Muscle of leg (tissue), 11 donors: ENCODE results near the gene DNAH2. TPM values are rescaled to one million over a fixed set of nuclear protein-coding genes. Genes with fewer than 3 reads are reported as not detected.

Experiments
- DNase-seq: peaks from one replicate; pipeline ENCODE4 v3.0.0; 2013
- H3K27ac ChIP-seq: one replicate; pipeline ENCODE4 v1.5.1; 2013; ENCODE audit warnings: mild to moderate bottlenecking, low read length, control low read depth
- H3K27me3 ChIP-seq: one replicate; pipeline ENCODE4 v1.6.1; 2013; ENCODE audit warnings: low read length; ENCODE audit not compliant: control insufficient read depth, insufficient read depth
- H3K36me3 ChIP-seq: one replicate; pipeline ENCODE4 v1.6.1; 2013; ENCODE audit warnings: low read length; ENCODE audit not compliant: control insufficient read depth, insufficient read depth
- H3K4me1 ChIP-seq: one replicate; pipeline ENCODE4 v1.6.1; 2013; ENCODE audit warnings: low read length; ENCODE audit not compliant: control insufficient read depth, insufficient read depth
- H3K4me3 ChIP-seq: one replicate; pipeline ENCODE4 v1.5.1; 2013; ENCODE audit warnings: low read length, control low read depth
- H3K9me3 ChIP-seq: replicated peaks from 2 replicates; pipeline ENCODE4 v1.6.1; 2013; ENCODE audit warnings: low read depth, low read length; ENCODE audit not compliant: control insufficient read depth
- WGBS: methylation state at CpG from one replicate; pipeline ENCODE4 v1.1.5; 2013; ENCODE audit warnings: missing lambda C conversion rate; ENCODE audit not compliant: insufficient coverage; 5-methylcytosine and 5-hydroxymethylcytosine counted together
- polyA plus RNA-seq, 8 donors: library from polyadenylated mRNA; unstranded; fragments of 120-200 nt; gene quantifications; one replicate each; pipeline versions ENCODE4 v1.2.1 to v1.2.3, GENCODE V29; 2013; ENCODE audit warnings: inconsistent platforms in 1 of 8, low replicate concordance in 1 of 8; ENCODE audit not compliant: insufficient read length in 8 of 8, insufficient read depth in 1 of 8
- total RNA-seq: library from RNA; stranded (reverse); fragments of 120-200 nt; gene quantifications from one replicate; pipeline ENCODE4 v1.2.4, GENCODE V29; 2013

The DNAH2 gene
- total and polyA plus RNA-seq, 9 donors: 3.9 to 18.3 (median 6.2) TPM

GRCh38 chr17:7818026-7818425, 100.5 kb downstream of the DNAH2 start:
- no peak overlapping the region for H3K4me3 ChIP-seq
- no CpG with 5 or more reads among the region's 10 CpGs for WGBS
- H3K4me1 ChIP-seq: no peaks in the 10 kb centered on the region
- H3K36me3 ChIP-seq: no peaks in the 10 kb centered on the region
- no peaks in the 10 kb centered on the region for H3K27me3 ChIP-seq
- DNase-seq: no peak
- no peak overlapping the region for H3K27ac ChIP-seq
- H3K9me3 ChIP-seq: no peaks in the 10 kb centered on the region

- no peak overlapping the region for H3K27ac ChIP-seq
- H3K4me1 ChIP-seq: no peaks in the 10 kb centered on the region
- no peaks in the 10 kb centered on the region for H3K9me3 ChIP-seq
- no peaks in the 10 kb centered on the region for H3K27me3 ChIP-seq
- DNase-seq: no peak
- no peak overlapping the region for H3K4me3 ChIP-seq
- H3K36me3 ChIP-seq: peaks cover 2% of the 10 kb centered on the region
- WGBS: 82% methylated on average over 25 of the region's 27 CpGs
These were observed 101.5 kb downstream of the DNAH2 start for GRCh38 chr17:7818746-7819645.

DNA sequence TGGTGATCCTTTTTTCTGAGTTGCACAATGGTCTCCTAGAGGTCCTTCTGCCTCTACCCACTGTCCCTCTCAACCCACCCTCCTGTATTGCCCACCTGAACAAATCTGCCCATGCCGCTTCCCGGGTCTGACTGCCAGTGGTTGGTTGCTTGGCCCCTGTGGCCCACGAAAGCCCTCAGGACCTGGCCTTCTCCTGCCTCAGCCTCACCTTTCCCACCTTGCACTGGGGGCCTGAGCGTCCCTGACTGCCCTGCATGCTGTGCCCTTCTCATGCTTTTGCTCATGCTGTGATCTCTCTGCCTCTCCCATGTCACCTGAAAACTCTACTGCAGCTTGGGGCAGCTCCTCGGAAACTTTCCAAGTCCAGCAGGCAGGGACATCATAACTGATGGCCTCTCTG, 102.7 kb downstream of the DNAH2 start:
- peaks cover 2% of the 10 kb centered on the region for H3K36me3 ChIP-seq
- no peak overlapping the region for H3K4me3 ChIP-seq
- no peaks in the 10 kb centered on the region for H3K27me3 ChIP-seq
- peaks cover 8% of the 10 kb centered on the region for H3K4me1 ChIP-seq
- 78% methylated on average over 5 of the region's 5 CpGs for WGBS
- H3K27ac ChIP-seq: no peak overlapping the region
- no peaks in the 10 kb centered on the region for H3K9me3 ChIP-seq
- DNase-seq: no peak

DNA sequence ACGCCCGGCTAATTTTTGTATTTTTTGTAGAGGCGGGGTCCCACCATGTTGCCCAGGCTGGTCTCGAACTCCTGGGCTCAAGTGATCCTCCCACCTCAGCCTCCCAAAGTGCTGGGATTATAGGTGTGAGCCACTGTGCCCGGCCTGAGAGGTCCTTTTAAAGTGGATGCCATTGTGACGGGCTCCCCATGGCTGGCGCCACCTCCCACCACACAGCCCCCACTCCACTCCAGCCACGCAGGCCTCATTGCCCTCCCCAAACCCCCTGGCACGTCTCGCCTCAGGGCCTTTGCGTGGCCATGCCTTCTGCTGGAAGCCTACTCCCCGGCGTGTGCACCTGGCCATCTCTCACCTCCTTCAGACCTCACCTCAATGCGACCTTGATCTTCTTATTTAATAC, 104.6 kb downstream of the DNAH2 start:
- H3K27me3 ChIP-seq: no peaks in the 10 kb centered on the region
- no peak overlapping the region for H3K4me3 ChIP-seq
- no peaks in the 10 kb centered on the region for H3K9me3 ChIP-seq
- peaks cover 12% of the 10 kb centered on the region for H3K4me1 ChIP-seq
- H3K27ac ChIP-seq: no peak overlapping the region
- no peak for DNase-seq
- WGBS: 68% methylated on average over 8 of the region's 14 CpGs
- H3K36me3 ChIP-seq: peaks cover 2% of the 10 kb centered on the region

DNA sequence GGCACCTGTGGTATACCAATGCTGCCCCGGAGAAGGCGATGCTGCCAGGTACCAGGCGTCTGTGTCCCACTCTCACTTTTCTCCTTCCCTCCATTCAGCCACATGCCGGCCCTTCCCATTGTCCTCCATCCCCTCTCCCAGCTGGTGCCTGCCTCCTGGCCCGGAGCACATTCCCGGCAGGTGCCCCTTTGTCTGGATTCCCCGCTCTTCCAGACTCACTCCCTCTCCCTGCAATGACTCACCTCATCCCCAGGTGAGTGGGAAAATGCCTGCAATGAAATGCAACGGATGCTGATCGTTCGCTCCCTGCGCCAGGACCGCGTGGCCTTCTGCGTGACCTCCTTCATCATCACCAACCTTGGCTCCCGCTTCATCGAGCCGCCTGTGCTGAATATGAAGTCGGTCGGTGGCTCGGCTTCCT, 106.0 kb downstream of the DNAH2 start:
- no peak overlapping the region for H3K4me3 ChIP-seq
- WGBS: 82% methylated on average over 20 of the region's 20 CpGs
- H3K4me1 ChIP-seq: peaks cover 12% of the 10 kb centered on the region
- no peaks in the 10 kb centered on the region for H3K9me3 ChIP-seq
- H3K36me3 ChIP-seq: peaks cover 2% of the 10 kb centered on the region
- no peak overlapping the region for H3K27ac ChIP-seq
- H3K27me3 ChIP-seq: peaks cover 2% of the 10 kb centered on the region
- no peak for DNase-seq

GRCh38 chr17:7824021-7824924, 106.7 kb downstream of the DNAH2 start:
- Histone ChIP-seq H3K36me3 (peaks cover 2% of the 10 kb centered on the region), H3K27ac (no peak overlapping the region), H3K27me3 (peaks cover 2% of the 10 kb centered on the region), H3K4me3 (no peak overlapping the region), H3K9me3 (no peaks in the 10 kb centered on the region), H3K4me1 (peaks cover 12% of the 10 kb centered on the region)
- WGBS: 66% methylated on average over 9 of the region's 9 CpGs
- DNase-seq: peak; percentile 24

DNA sequence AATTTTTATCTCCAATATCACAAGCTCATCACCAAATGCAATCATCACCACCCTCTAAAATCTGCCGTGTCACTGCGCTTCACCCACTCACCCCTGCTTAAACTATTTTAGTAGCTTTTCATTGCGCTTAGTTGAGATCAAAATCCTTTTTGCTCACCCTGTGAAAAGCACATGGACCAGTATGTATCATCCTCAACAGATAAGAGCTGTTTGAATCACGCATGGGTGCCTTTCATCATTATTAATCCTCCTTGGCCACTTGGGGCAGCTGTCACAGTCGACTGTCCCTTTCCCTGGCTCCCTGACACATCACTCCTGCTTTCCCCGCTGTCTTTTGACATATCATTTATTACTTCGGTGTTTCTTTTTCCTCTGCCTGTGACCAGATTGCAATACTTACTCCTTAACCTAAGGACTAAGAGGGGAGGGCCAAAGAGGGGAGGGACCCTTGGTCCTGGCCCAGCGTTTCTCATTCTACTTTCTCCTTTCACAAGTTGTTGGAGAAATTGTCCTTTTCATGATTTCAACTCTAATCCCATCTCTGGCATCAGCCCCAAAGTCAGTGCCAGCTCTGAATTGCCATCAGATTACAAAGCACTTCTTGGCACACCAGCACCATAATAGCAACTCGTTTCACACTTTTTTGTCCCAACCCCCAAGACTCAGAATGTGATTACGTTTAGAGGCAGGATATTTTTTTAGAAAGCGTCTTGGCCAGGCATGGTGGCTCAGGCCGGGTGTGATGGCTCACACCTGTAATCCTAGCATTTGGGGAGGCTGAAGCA, 107.9 kb downstream of the DNAH2 start:
- WGBS: 44% methylated on average over 7 of the region's 12 CpGs
- H3K27me3 ChIP-seq: peaks cover 2% of the 10 kb centered on the region
- H3K36me3 ChIP-seq: peaks cover 2% of the 10 kb centered on the region
- no peak overlapping the region for H3K4me3 ChIP-seq
- H3K27ac ChIP-seq: no peak overlapping the region
- H3K9me3 ChIP-seq: no peaks in the 10 kb centered on the region
- peaks cover 12% of the 10 kb centered on the region for H3K4me1 ChIP-seq
- peak; percentile 38 for DNase-seq

GRCh38 chr17:7830616-7831015, 113.1 kb downstream of the DNAH2 start:
- Histone ChIP-seq H3K27me3 (peaks cover 8% of the 10 kb centered on the region), H3K4me1 (peaks cover 26% of the 10 kb centered on the region), H3K9me3 (no peaks in the 10 kb centered on the region), H3K27ac (no peak overlapping the region), H3K36me3 (no peaks in the 10 kb centered on the region), H3K4me3 (no peak overlapping the region)
- DNase-seq: no peak
- WGBS: 88% methylated on average over 5 of the region's 8 CpGs

DNA sequence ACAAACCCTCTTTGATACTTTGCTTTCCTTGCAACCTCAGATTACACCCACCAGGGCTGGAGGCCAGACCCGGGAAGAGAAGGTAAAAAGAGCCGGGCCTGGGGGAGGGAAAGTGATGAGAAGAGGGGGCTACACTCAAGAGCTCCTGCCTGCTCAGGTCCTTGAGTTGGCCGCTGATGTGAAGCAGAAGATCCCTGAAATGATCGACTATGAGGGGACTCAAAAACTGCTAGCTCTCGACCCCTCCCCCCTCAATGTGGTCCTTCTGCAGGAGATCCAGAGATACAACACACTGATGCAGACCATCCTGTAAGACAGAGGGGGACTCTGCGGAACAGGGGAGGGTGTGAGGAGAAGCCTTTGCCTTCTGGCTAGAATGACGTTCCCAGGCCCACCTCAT, 113.7 kb downstream of the DNAH2 start:
- DNase-seq: no peak
- H3K9me3 ChIP-seq: no peaks in the 10 kb centered on the region
- no CpG with 5 or more reads among the region's 7 CpGs for WGBS

More for the DNA sequence above, 113.7 kb downstream of the DNAH2 start:
- no peak overlapping the region for H3K4me3 ChIP-seq
- H3K36me3 ChIP-seq: no peaks in the 10 kb centered on the region
- H3K4me1 ChIP-seq: peaks cover 29% of the 10 kb centered on the region
- H3K27me3 ChIP-seq: peaks cover 8% of the 10 kb centered on the region
- H3K27ac ChIP-seq: no peak overlapping the region
